CD4-positive, alpha-beta T cell treated with Interleukin-2 at 100 ng/mL for 4 hours (primary cell): ENCODE data around the gene CTF1.
A peak's percentile ranks its signal among the peaks of the same experiment; 100 is the strongest.
"Not testable (repeated sequence)": the region's sequence is repeated elsewhere in the genome, so short reads cannot be mapped to it uniquely, and the experiment has no call there.

Source experiments
- DNase-seq: peaks from one replicate; pipeline ENCODE4 v3.0.0-alpha.2; 2020; ENCODE audit warnings: low spot score

CTF1 gene

GRCh38 chr16:30896261-30896888 lies at the start of gene CTF1:
TSS of gene CTF1 (plus strand) at chr16:30896614. CDS start at chr16:30896644, 30 bp downstream.
- no peak for DNase-seq

- no peak for DNase-seq
These were observed 49.6 kb upstream of the CTF1 start for GRCh38 chr16:30846649-30847402.

- DNase-seq = no peak
These were observed 46.2 kb upstream of the CTF1 start for GRCh38 chr16:30850246-30850645.

GRCh38 chr16:30853758-30854157 lies 42.7 kb upstream of the CTF1 start:
- DNase-seq = no peak

GRCh38 chr16:30858111-30858495 lies 38.3 kb upstream of the CTF1 start:
- no peak for DNase-seq

- DNase-seq = no peak
These were observed 37.5 kb upstream of the CTF1 start for GRCh38 chr16:30858829-30859423.

- not testable (repeated sequence) for DNase-seq
These were observed 35.7 kb upstream of the CTF1 start for GRCh38 chr16:30860729-30861128.

- DNase-seq = not testable (repeated sequence)
These were observed 33.2 kb upstream of the CTF1 start for GRCh38 chr16:30863178-30863577.

- DNase-seq = no peak
These were observed 30.4 kb upstream of the CTF1 start for GRCh38 chr16:30866031-30866430.

- DNase-seq = no peak
These were observed 28.7 kb upstream of the CTF1 start for GRCh38 chr16:30867747-30868146.

GRCh38 chr16:30870904-30871303 lies 25.5 kb upstream of the CTF1 start:
- no peak for DNase-seq

- no peak for DNase-seq
These were observed 22.1 kb upstream of the CTF1 start for GRCh38 chr16:30874244-30874820.

GRCh38 chr16:30874821-30875717 lies 21.3 kb upstream of the CTF1 start:
- DNase-seq = peak; percentile 93

- peak; percentile 67 for DNase-seq
These were observed 20.3 kb upstream of the CTF1 start for GRCh38 chr16:30875871-30876801.

GRCh38 chr16:30876867-30877266 lies 19.5 kb upstream of the CTF1 start:
- DNase-seq = no peak

- no peak for DNase-seq
These were observed 13.7 kb upstream of the CTF1 start for GRCh38 chr16:30882429-30883310.

GRCh38 chr16:30884760-30885159 lies 11.7 kb upstream of the CTF1 start:
- no peak for DNase-seq

- no peak for DNase-seq
These were observed 11.2 kb upstream of the CTF1 start for GRCh38 chr16:30885196-30885595.

GRCh38 chr16:30886145-30886544 lies 10.3 kb upstream of the CTF1 start:
- no peak for DNase-seq

GRCh38 chr16:30887927-30888326 lies 8.5 kb upstream of the CTF1 start:
- no peak for DNase-seq
